T-helper 9 cell (primary cell): ENCODE measurements around the gene ZDHHC14.

Experiments
- DNase-seq: peaks from one replicate; pipeline ENCODE4 v3.0.0-alpha.2; 2020

The ZDHHC14 gene

DNA sequence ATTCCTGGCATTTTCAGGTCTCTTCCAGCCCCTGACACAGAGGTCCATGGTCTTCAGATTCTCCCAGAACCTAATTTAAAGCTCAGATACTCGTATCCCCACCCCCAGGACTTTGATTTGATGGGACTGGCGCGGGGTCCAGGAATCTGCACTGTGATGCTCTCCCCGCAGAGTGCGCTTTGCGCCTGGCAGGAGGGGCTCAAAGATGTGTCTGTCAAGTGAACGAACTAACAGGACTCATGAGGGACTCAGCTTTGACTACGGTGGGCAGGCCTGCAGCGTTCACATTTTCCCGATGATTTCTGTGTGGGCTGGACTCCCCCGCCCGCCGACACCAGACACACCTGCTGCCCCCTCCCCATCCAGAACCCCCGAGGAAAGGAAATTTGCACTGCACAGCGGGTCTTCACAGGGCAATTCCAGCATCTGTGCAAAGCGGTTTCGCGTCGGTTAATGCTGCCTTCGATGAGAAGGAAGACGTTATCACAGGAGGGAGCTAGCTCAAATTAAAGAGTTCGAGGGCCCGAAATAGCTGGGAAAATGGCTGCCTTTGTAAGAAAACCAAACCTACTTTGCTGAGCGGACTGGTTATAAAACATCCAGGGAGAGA lies 90.2 kb downstream of the ZDHHC14 start:
- DNase-seq: no peak

DNA sequence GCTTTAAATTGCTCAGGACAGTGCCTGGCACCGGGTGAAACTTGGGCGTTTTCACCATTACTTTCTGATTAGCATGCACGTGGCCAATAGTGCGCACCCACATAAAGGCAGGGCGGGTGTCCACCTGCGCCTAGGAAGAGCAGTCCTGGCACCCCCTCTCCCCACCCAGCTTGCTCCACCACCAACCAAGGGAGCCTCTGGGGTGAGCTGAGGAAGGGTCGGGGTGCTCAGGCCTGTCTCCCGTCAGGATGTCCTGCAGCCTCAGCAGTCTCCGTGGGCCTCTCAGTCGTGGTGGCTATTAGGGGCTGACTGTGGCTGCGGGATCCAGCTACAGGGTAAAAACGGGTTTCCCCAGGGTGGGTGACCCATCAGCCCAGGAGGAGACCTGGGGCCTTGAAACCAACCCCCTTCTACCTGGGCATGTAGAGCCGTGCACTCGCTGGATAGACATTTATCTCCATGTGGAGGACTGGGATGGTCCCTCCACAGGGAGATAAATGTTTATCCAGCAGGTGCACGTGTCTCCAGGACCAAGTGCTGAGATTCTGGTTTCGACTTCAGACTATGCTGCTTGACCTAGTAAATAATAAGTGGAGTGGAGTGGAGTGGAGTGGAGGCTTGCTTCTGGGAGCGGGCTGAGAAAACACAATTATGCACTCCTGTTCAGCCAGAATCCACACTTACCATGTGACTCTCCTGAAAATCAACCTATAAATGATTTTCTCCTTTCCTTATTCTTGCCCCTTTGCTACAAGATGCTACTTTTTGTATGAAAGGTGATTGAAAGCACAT lies 91.1 kb downstream of the ZDHHC14 start:
- no peak for DNase-seq

DNA sequence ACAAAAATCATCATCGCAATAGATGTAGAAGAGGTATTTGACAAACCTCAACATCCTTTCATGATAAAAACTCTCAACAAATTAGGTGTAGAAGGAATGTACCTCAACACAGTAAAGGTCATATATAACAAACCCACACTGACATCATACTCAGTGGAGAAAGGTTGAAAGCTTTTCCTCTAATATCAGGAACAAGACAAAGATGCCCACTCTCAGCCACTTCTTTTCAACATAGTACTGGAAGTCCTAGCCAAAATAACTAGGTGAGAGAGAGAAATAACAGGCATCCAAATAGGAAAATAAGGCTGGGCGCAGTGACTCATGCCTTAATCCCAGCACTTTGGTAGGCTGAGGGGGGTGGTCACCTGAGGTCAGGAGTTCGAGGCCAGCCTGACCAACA lies 95.8 kb downstream of the ZDHHC14 start:
- no peak for DNase-seq

DNA sequence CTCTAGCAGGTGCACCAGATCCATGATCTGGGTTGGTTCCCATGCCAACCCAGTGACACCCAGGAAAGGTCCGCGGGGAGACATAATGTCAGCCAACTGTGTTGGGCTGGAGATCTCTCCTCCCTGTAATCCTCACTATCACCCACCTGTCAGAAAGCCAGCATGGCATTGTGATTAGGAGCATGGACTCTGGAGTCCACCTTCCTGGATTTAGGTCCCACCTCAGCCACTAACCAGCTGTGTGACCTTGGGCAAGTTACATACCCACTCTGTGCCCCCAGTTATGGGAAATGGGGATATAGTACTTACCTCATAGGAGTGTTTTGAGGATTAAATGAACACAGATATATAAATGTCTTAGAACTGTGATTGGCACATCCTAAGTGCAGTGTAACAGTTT lies 97.9 kb downstream of the ZDHHC14 start:
- no peak for DNase-seq

DNA sequence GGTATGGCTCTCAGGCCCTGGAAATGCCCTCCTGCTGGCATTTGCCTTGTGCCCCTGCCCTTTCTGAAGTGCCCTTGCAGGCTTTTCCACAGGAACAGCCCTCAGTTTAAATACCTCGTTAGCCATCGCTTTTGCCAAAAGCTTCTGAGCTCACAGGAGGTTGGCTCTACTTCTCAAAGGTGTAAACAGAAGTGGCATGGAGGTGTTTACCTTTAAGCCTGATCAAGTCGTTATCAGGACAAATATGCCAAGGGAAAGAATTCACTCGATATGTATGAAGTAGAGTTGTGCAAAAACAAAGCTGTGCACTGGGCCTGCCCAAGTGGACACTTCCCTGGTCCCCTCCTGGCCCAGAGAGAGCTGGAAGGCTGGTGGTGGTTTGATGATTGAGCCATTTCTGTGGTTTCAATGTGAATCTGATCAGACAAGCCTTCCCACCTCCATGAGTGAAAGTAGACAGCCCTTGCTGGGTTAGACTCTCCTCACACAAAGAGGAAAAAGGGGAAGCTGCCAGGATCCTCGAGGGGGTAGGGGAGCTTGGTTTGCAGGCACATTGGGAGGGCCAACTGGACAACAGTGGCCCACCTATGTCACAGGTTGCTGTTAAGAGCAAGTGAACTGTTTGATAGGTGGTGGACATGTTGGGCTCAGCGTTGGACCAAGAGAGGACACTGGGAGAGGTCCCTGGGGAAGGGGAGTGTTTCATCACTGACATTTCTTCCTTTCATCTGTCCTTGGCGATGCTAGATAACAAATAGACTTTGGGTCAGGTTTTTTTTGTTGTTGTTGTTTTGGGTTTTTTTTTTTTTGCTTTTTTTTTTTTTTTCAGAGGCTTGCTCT lies 98.7 kb downstream of the ZDHHC14 start:
- DNase-seq: no peak

DNA sequence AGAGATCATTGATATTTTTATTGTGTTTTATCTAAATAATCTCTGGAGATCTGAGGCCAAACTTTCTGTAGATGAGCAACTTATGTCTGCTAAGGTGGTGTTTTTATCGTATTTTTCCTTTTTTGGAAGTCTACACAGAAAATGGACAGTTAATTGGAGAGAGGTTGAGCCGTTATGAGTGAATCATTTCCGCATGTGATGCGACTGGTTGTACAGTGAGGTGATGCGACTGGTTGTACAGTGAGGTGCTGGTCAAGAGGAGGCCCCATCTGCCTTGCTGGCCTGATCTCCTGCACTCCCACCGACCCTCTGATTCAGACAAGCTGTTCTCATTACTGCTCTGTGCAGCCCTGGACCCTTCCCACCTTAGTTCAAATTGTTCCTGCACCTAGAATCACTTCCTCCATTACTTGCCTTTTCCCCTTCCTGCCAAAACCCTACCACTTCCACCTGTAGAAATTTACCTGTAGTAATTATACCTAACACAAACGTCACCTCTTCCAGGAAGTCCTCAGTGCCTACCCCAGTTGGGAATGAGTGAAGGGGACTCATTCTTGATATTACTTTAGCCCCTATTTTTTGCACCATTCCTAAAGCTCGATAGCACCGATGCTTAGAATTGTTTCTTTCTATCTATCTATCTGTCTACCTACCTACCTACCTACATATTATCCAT lies 100.3 kb downstream of the ZDHHC14 start:
- no peak for DNase-seq

DNA sequence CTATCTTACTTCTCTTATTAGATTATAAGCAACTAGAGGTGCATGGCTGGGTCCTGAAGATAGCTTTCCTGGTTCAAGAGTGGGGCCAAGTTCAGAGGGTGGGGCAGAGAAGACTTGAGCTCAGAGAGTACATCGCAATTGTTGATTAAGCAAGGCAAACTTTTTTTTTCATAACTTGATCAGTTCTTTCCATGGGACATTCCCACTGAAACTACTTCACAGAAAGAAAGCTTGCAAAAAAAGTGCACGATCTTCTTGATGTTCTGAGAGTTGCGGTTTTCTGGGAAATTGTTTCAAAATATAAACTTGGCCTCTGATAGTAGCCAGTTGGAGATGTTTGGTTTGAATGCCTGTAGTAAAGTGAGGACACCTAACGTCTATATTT lies 100.9 kb downstream of the ZDHHC14 start:
- no peak for DNase-seq

DNA sequence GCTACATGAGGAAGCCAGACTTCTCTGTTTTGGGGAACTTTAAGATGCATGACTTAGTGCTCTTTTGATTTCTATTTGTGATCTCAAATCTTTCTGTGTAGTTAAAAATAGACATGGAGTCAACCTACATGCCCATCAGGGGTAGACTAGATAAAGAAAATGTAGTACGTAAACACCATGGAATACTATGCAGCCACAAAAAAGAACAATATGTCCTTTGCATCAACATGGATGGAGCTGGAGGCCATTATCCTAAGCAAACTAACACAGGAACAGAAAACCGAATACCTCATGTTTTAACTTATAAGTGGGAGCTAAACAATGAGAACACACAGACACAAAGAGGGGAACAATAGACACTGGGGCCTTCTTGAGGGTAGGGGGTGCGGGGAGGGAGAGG lies 102.8 kb downstream of the ZDHHC14 start:
- no peak for DNase-seq

DNA sequence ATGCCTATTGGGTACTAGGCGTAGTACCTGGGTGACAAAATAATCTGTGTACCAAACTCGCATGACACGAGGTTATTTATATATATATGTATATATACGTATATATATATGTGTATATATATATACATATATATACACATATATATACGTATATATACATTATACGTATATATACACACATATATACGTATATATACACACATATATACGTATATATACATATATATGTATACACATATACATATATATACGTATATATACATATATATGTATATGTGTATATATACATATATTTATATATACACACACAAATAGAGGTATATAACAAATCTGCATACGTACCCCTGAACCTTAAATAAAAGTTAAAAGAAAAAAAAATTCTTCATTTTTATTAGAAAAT lies 103.2 kb downstream of the ZDHHC14 start:
- DNase-seq: no peak

DNA sequence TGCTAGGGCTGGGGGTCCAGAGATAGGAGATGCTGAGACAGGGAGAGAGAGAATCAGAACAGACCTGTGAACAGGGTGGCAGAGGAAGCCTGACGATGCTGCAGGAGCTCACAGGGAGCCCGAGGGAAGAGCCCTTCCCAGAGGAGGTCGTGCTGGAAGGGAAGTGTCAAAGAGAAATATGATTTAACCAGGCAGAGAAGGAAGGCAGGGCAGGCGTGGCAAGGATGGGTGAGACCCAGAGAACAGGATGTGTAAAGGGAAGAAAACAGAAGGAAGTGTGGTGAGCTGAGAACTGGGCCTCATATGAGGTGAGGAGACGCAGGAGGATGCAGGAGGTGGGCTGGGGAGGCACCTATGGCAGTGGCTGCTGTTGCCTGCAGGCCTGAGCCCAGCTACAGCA lies 105.6 kb downstream of the ZDHHC14 start:
- DNase-seq: no peak

DNA sequence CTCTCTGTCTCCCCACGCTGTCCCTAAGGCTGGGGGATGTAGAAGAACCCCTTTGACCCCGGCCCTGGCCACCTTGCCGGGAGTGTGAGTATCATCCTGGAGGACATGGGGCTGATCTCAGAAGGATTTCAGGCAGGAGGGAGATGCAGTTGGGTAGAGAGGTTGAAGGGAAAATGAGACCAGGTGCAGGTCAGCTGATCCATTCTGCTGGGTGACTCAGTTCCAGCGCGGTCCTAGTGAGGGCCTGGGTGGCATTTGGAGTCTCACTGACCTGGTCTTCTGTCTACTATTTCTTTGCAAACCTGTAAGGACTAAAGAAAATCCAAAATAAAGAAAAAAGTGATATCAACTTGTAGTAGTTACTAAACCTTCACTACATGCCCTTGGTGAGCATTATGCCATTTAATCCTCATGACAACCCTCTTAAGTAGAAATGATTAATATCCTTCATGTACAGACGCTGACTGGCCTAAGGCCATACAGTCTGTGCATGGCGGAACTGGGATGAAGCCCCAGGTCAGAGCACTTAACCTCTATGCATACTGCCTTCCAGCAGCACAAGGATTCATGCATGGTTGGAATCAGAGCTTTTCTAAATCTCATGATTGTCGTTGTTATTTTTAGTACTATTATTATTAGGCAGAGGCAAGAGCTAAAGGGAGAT lies 106.3 kb downstream of the ZDHHC14 start:
- DNase-seq: no peak

DNA sequence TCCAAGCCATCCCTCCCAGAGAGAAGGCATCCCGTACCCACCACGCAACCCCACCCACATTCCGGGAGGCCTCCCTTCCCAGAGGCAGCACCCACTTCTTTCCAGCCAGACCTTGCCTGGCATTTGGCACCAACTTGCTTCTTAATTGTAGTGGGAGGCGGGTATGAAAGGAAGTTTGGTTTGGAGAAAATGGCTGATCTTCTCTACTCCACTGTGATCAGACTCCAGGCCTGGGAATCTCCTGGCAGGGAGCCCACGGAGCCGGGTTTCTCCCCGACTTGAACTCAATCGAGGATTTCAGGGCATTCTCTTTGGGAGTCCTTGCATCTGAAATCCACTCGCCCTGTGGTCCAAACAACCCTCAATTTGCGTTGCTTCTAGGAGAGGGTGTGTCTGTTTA lies 107.1 kb downstream of the ZDHHC14 start:
- no peak for DNase-seq

DNA sequence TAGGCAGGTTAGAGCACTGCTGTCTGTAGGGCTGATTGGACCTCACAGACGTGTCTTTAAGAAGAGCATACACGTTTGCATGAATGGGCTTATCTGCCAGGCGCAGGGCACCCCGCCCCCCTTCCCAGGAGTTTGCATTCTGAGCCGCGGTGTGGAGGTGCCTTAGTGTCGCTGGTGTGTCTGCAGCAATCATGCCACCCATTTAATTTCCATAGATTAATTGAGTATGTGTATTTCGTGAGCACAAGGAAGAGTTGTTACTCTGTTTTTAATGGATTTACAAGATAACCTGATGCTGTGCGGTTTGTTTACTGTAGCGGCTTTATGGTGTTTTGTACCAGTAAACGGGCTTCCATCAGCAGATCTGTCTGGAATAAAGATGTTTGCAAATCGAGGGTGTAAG lies 107.7 kb downstream of the ZDHHC14 start:
- no peak for DNase-seq

DNA sequence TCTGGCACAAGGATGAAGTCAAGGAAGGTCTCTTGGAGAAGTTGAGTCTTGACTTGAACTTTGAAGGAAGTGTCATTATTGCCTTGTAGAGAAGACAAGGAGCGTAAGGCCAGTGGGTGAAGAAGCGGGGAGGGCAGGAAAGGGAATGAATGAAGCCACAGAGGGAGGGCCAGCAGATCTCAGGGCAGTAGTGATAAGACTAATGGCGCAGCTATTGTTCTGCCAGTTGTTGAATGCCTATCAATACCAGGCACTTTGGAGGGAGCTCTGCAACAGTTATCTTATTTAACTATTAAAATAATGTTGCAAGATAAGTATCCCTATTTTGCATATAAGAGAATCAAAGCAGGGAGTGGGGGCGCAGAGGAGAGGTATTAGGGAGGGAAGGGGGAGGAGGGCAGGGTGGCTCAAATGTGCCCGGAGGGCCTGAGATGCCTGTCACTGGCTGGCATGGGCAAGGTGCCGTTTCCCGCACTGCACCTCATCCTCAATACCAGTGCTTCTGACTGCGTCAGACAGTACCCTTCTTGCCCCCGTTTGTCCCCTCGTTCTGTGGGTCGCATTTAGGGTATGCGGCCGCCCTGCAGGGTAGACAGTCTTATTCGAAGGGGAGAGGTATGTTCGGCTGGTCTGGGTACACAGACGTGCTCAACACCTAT lies 109.8 kb downstream of the ZDHHC14 start:
- DNase-seq: no peak

DNA sequence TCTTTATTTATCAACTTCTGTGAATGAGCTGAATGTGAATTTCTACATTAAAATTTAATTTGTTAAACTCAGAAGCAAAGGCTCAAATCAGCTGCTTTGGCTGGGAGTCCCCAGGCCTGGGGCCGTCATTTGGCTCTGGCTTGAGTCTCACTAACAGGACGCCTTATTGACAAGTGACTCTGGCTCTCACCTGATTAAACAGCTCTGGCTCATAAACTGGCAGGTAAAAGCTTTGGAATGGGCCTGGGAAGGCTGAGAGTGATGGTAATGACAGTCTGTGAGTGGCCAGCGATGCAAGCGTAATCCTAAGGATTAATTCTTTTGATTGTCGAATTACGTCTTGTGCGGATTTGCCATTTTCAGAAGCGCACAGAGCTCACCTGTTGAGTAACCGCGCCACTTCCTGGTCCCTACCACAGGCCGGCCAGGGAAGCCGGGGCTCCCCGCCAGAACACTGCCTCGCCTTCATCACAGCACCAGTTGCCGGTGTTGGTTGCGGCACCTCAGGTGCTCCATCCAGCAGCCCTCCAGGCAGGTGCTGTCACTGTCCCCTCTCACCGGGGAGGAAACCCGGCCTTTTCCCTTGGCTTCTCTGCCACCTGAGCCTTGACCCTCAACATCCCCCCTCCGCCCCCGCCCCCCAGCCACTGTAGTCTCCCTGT lies 110.7 kb downstream of the ZDHHC14 start:
- DNase-seq: no peak

DNA sequence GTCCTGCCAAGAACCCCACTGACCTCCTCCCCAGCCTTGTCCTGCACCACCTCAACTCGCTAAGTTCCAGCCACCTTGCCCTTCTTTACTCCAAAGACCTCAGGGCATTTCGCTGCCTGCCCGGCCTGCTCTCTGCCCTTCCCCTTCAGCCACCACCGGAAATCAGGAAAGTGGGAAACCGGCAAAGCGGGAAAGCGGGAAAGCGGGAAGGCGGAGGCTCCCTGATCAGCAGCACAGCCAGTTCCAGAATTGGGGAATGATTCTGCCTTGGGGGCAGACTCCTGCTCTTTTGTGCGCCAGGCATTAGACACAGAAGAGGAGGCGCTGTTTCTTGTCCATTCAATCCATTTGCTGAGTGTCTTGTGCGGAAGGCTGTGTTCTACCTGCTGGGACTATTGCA lies 111.3 kb downstream of the ZDHHC14 start:
- DNase-seq: no peak

DNA sequence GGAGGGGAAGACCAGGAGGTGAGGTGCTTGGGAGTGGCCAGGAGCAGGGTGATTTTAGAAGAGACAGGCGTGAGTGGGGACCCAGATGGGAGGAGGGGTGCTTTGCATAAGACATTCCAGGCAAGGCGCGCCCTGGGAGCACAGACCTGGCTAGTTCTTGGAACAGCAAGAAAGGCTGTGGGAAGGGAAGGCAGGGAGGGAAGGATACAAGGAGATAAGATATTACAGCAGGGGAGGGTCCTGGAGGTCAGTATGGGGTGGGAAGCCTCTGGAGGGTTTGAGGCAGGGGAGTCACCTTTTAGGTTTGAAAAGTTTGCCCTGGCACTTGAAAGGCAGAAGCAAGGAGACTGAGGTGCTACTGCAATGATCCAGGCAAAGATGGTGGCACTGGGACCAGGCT lies 111.8 kb downstream of the ZDHHC14 start:
- DNase-seq: no peak

DNA sequence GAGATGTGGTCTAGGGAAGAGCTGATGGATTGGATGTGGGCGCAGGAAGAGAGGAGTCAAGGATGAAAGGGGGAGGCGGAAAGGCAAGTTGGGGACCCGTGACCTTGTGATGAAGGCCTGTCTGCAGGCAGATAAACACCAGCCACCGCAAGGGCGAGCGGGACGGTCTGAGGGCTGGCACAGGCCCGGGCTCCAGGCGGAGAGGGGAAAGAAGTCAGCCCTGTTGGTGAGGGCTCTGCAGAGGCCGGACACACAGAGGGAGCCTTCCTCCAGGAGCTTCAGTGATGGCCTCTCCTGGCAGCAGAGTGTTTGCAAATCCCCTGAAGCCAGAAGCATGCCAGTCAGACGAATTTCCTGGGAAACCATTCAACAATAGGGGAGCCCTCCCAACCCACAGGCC lies 112.2 kb downstream of the ZDHHC14 start:
- DNase-seq: no peak

DNA sequence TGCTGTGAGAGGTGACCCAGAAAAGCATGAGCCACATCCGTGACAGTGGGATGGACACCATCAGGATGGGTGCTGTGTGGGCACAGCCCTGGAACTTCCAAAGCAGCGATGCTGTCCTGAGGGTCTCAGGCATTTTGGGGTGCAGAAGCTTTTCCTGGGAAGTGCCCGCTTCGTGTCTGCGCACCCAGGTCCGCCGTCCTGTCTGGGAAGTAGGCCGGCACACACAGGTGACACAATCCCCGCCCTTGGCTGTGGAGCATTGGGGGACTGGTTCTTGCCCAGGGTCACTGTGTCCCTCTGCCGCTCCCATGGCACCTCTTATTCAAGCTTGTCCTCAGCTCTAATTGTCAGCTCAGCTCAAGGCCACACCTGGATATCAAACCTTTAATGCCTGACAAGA lies 112.6 kb downstream of the ZDHHC14 start:
- no peak for DNase-seq

DNA sequence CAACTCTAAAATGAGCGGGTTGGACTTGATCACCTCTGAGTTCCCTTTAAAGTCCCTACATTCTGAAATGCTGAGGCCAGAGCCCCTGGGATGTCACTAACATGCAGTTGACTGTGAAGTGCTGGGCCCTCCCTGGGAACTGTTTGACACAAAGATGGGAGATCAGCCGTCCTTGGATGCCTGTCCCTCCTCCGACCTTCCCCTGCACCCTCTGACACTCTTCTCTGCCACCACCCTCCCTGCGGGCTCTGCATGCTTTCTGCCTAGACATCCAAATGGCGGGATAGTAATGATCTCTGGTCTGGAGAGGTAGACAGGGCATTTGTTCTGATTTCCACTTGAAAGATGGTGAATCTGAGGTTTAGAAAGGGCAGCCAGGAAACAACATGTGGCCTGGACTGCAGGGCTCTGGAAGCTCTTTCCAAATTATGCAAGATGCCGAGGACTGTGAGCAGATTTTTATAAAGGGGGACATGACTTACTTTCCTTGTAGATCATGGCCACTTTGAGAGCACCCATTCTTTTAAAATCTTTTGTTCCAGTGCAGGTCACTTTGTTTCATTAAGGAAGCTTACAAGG lies 113.2 kb downstream of the ZDHHC14 start:
- no peak for DNase-seq

DNA sequence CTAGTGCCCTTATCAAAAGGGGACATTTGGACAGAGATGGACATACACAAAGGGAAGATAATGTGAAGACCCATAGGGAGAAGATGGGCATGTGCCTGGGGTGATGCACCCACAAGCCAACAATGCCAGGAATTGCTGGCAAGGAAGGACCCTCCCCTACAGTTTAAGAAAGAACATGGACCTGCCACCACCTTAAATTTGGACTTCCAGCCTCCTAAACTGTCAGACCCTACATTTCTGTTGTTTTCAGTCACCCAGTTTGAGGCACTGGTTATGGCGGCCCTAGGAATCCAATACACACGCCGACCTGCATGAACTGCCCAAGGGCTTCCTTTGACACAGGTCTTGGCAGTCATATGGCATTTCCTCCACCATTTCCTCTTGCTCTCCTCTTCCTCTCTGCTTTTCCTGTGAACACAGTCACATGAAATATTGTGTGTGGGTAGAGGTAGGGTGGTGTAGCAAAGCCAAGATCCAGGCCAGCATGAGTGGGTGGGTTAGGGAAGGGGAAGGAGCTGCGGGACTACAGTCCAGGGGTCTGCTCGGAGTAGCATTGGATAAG lies 115.6 kb downstream of the ZDHHC14 start:
- no peak for DNase-seq
